ENCODE measurements around the gene RBMS3.

DNA sequence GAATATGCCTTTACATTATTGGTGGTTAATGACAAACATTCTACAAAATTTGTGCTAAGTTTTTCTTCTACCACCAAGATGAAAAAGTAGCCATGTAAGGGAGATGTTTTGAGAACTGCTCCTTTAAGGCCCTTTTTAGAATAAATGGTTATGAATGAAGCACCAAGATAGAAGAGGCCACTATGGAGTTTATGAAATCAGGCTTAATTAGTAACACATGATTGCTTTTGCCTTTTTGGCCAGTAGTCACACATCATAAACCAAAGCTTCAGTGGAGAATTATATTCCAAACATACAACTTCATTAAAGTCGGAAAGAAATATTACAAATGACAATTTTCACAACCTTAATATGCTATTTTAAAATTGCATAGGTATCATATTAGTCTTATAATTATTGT lies 331.7 kb downstream of the RBMS3 start:
- no peak for TF ChIP-seq SUZ12 (IDR thresholded peaks at IDR 0.05; ENCODE audit: low read length)
- TF ChIP-seq CTCF (IDR thresholded peaks at IDR 0.05; ENCODE audit: control extremely low read depth in 1 of 3, insufficient read depth in 1 of 3, low read depth in 1 of 3, low read length in 3 of 3), result no peak
- no peak for TF ChIP-seq CEBPB (IDR thresholded peaks at IDR 0.05; ENCODE audit: low read depth, low read length)
- no peak for TF ChIP-seq GTF2F1 (IDR thresholded peaks at IDR 0.05; ENCODE audit: borderline replicate concordance, low read depth, low read length)
- TF ChIP-seq TEAD4 (IDR thresholded peaks at IDR 0.05; ENCODE audit: low read depth, low read length), result no peak
- no peak for TF ChIP-seq POLR2A (IDR thresholded peaks at IDR 0.05; ENCODE audit: control extremely low read depth in 1 of 2, low read depth in 2 of 2, low read length in 2 of 2)
- TF ChIP-seq EGR1 (IDR thresholded peaks at IDR 0.05; ENCODE audit: borderline replicate concordance, low read depth, low read length), result no peak
- no peak for TF ChIP-seq TAF1 (IDR thresholded peaks at IDR 0.05; ENCODE audit: low read depth, low read length)
- TF ChIP-seq EP300 (IDR thresholded peaks at IDR 0.05; ENCODE audit: borderline replicate concordance in 1 of 2, low read depth in 2 of 2, low read length in 2 of 2), result no peak
- no peak for TF ChIP-seq NANOG (IDR thresholded peaks at IDR 0.05; ENCODE audit: insufficient read depth, low read depth, low read length, poor library complexity, severe bottlenecking)
- no peak for TF ChIP-seq JUN (IDR thresholded peaks at IDR 0.05; ENCODE audit: low read depth, low read length)
- no peak for TF ChIP-seq POLR2AphosphoS5 (IDR thresholded peaks at IDR 0.05; ENCODE audit: low read depth, low read length)
- TF ChIP-seq PHF8 (conservative IDR thresholded peaks at IDR 0.05; ENCODE audit: low read depth, low read length), result no peak
